GM21360 (cell line): Measurements from ENCODE around the gene APEX1.
A peak's percentile ranks its signal among the peaks of the same experiment; 100 is the strongest.
"Not testable (repeated sequence)": the region's sequence is repeated elsewhere in the genome, so short reads cannot be mapped to it uniquely, and the experiment has no call there.

Source experiments
- ATAC-seq: cut with Tn5 transposase; IDR thresholded peaks from one replicate; pipeline ENCODE4 v1.9.1; 2021; ENCODE audit warnings: mild to moderate bottlenecking, moderate library complexity; ENCODE audit not compliant: unreplicated experiment

APEX1 gene

GRCh38 chr14:20435582-20436362 lies 19.3 kb upstream of the APEX1 start, which contains the start of gene KLHL33:
TSS of gene KLHL33 (minus strand) at chr14:20436166. CDS start at chr14:20435811, 355 bp downstream.
- ATAC-seq: no peak

GRCh38 chr14:20436363-20436755 lies 18.7 kb upstream of the APEX1 start:
- ATAC-seq: no peak

GRCh38 chr14:20438664-20439063 lies 16.4 kb upstream of the APEX1 start:
- no peak for ATAC-seq

- no peak for ATAC-seq
Observed at GRCh38 chr14:20440465-20440864, 14.6 kb upstream of the APEX1 start.

- no peak for ATAC-seq
Observed at GRCh38 chr14:20440882-20441281, 14.1 kb upstream of the APEX1 start.

- ATAC-seq: no peak
Observed at GRCh38 chr14:20441461-20441860, 13.6 kb upstream of the APEX1 start.

- ATAC-seq: not testable (repeated sequence)
Observed at GRCh38 chr14:20443650-20444049, 11.4 kb upstream of the APEX1 start.

GRCh38 chr14:20446889-20447288 lies 8.1 kb upstream of the APEX1 start:
- no peak for ATAC-seq

- not testable (repeated sequence) for ATAC-seq
Observed at GRCh38 chr14:20452831-20453230, 2.2 kb upstream of the APEX1 start.

GRCh38 chr14:20455355-20456300 lies 602 bp downstream of the APEX1 start:
- ATAC-seq: peak; percentile 45

GRCh38 chr14:20456971-20457370 lies 1.9 kb downstream of the APEX1 start:
- no peak for ATAC-seq

GRCh38 chr14:20458031-20458789 lies 3.2 kb downstream of the APEX1 start:
- no peak for ATAC-seq

- ATAC-seq: peak; percentile 3
Observed at GRCh38 chr14:20460458-20461224, 5.6 kb downstream of the APEX1 start.

- ATAC-seq: peak; percentile 93
Observed at GRCh38 chr14:20461225-20462141, 6.5 kb downstream of the APEX1 start, which contains the start of gene PIP4P1. TSS of gene PIP4P1 (minus strand) at chr14:20461434. CDS start at chr14:20461325, 109 bp downstream.

- ATAC-seq: no peak
Observed at GRCh38 chr14:20468764-20469241, 13.8 kb downstream of the APEX1 start.

GRCh38 chr14:20469242-20469889 lies 14.3 kb downstream of the APEX1 start, which contains the start of gene PNP:
TSS of gene PNP (plus strand) at chr14:20469406. CDS start at chr14:20469525, 119 bp downstream.
- ATAC-seq: peak; percentile 93

- ATAC-seq: peak; percentile 23
Observed at GRCh38 chr14:20469890-20470602, 15.0 kb downstream of the APEX1 start.

GRCh38 chr14:20470603-20470901 lies 15.5 kb downstream of the APEX1 start:
- ATAC-seq: no peak
